Measurements from ENCODE around the gene SNRNP35.
"Not testable (repeated sequence)": the region's sequence is repeated elsewhere in the genome, so short reads cannot be mapped to it uniquely, and the experiment has no call there.

Gene SNRNP35

DNA sequence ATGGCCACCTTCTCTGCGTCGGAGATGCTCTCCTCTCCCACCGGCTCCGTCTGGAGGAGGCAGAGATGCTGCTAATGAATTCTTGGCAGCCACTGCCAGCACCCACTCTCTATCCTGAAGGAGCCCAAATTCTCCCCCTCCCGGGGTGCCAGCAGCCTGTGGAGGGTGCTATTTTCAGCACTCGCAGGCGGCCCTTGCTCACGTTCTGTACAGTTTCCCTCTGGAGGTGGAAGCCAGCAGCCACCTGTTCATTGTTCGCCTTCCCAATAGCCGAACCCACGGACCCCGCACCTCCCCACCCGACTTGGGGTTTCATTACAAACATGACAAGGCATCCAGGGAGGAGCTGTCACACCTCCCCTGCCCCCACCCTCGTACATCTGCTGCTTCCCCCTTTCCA, 27.8 kb downstream of the SNRNP35 start:
- intact Hi-C loops (cut with DNase I): no loop called here
- DNase-seq: peak in 8 of 10 donors; percentile 52 to 94 (median 72)

DNA sequence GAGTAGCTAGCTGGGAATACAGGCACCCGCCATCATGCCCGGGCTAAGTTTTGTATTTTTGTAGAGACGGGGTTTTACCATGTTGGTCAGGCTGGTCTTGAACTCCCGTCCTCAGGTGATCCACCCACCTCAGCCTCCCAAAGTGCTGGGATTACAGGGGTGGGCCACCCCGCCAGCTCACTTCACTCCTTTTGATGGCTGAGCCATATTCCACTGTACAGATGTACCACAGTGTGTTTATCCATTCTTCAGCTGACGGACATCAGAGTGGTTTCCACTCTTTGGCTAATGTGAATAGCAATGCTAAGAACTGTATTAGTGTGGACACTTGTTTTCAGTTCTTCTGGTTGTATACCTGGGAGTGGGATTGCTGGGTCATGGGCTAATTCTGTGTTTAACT, 29.5 kb downstream of the SNRNP35 start:
- peak in 1 of 10 donors; percentile 7 for DNase-seq
- intact Hi-C loops (cut with DNase I): no loop called here

DNA sequence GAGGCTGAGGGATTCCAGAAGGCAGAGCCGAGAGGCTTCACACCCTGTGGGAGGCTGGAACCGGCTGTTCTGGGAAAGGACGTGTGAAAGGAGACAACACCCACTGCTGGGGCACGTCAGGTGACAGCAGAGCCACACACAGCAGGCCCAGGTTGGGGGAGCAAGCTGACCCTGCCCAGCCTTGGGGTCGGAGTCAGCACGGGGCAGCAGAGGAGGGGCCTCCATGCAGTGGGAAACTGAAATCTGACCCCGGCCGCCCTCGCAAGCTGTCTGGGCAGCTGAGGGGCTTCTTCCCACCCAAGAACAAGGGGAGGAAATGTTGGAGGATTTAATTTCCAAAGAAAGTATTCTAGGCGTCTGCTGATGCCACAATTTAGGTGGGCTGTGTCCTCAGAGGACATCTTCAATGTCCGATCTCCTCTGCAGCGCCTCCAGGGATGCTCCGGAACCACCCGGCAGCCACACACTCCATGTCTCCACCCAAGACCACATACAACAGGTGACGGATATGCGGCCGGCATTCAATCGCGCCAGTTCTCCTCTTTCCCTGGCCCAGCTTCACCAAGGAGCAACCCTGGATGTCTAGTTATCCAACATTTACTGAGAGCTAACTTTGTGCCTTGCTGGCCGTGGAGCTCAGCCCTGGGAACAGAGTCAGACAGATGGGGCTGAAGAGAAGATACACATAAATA, 30.7 kb downstream of the SNRNP35 start:
- peak in 1 of 10 donors; percentile 80 for DNase-seq
- intact Hi-C loops (cut with DNase I): no loop called here

DNA sequence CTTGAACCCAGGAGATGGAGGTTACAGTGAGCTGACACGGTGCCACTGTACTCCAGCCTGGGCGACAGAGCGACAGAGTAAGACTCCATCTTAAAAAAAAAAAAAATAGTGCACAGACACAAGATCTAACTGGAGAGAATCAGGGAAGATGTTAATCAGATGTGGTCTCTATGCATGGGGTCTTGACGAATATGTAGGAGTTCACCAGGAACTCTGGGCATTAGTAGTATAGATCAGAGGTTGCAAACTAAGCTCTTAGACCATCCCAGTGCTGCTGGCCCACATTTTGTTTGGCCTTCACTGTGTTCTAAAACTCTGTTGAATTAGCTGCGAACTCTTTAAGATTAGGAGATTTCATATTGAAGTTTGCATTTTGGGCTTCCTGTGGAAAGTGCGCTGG, 31.6 kb downstream of the SNRNP35 start:
- intact Hi-C loops (cut with DNase I): no loop called here

DNA sequence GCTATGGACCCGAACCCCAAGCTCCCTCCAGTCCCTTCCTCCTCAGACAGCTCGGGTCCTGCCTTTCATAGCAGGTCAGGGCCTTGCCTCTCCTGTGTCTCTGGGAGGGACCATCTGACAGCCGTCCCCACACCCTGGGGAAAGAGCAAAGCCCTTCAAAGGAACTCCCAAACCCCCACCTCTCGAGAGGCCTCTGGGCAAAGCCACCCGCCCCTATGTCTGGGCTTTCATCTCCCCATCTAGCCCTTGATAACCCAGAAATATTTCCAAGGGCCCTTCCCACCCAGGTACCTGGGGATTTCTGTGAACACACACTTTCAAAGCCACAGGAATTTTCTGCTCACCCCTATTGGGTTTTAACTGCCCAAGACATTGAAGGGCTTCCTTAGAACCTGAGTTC, 32.1 kb downstream of the SNRNP35 start:
- intact Hi-C loops (cut with DNase I): no loop called here

More for the DNA sequence above, 31.6 kb downstream of the SNRNP35 start:
- no peak for DNase-seq

DNA sequence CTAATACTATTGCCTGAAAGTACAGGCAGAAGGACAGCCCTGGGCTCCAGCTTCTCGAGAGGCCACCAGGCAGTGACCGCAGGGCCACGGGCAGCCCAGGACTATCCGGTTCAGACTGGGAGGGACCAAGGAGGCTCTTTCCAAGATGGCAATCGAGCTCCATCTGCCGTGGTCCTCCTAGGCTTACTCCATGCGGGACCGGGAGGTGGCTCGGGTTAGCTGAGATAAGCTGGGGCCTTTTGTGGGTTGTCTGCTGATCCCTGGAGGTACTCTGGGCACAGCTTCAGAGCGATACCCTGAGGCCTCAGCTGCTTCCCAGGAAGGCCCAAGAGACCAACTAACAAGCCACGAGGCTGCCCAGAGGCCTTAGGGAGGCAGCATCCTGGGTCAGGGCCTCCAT, 33.1 kb downstream of the SNRNP35 start:
- intact Hi-C loops (cut with DNase I): no loop called here
- peak in 1 of 10 donors; percentile 45 for DNase-seq

More for the DNA sequence above, 32.1 kb downstream of the SNRNP35 start:
- DNase-seq: no peak

DNA sequence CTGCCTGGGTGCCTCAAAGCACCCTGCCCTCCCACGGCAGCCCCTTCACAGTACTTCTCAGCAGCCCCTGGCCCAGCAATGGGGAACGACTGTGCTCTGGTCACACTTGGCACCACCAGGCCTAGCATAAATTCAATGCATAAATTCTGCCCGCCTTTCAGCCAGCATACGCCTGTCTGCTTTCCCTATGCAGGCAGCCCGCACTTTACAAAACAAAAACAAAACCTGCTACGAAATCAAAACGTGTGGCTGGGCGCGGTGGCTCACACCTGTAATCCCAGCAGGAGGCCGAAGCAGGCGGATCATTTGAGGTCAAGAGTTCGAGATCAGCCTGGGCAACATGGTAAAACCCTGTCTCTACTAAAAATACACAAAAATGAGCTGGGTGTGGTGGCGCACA, 33.5 kb downstream of the SNRNP35 start:
- intact Hi-C loops (cut with DNase I): no loop called here

DNA sequence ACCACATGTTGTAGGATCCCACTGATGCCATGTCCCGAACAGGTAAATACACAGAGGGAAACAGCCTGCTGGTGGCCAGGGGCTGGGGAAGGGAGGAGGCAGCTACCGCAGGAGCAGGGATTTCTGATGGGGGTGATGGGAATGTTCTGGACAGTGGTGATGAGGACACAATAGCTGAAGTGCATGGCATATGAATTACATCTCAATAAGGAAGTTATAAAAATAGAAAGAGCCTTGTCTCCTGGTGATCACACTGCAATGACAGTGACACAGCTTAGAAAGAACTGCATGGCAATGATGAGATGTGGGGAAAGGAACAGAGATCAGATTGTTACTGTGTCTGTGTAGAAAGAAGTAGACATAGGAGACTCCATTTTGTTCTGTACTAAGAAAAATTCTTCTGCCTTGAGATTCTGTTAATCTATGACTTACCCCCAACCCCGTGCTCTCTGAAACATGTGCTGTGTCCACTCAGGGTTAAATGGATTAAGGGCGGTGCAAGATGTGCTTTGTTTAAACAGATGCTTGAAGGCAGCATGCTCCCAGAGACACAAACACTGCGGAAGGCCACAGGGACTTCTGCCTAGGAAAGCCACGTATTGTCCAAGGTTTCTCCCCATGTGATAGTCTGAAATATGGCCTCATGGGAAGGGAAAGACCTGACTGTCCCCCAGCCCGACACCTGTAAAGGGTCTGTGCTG, 34.5 kb downstream of the SNRNP35 start:
- DNase-seq; intact Hi-C loops (cut with DNase I): not testable (repeated sequence)

More for the DNA sequence above, 33.5 kb downstream of the SNRNP35 start:
- DNase-seq: peak in 1 of 10 donors; percentile 8

DNA sequence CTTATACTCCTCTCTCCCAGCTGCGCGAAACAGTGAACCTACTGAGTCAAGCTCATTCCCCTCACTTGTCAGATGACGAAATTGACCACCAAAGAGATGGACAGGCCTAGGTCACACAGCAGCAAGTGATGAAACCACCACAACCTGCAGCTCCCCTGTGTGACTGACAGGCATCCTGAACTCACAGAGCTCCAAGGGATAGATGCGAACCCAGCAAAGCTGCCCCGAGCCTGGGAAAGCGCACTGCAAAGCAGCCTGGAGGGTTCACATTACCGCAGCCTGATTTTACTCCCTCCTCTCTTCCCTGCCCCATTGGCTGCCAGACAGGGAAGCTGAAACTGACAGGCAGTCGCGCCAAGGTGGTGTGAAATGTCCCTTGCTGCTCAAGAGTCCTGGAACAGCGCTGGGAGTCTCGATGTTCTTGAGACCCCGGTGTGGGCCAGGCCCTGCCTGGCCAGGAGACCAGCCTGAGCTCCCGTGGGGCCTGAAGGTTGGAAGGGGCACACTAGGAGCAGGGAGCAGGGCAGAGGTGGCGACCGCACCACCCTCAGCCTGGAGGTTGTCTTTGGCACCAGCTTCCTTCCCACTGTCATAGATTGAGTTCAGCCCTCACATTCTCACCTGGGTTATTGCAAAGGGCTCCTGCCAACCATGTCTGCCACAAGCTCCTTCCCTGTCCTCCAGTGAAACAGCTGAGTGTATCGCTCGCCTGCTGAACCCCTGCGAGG, 36.3 kb downstream of the SNRNP35 start:
- intact Hi-C loops (cut with DNase I): no loop called here
- no peak for DNase-seq

DNA sequence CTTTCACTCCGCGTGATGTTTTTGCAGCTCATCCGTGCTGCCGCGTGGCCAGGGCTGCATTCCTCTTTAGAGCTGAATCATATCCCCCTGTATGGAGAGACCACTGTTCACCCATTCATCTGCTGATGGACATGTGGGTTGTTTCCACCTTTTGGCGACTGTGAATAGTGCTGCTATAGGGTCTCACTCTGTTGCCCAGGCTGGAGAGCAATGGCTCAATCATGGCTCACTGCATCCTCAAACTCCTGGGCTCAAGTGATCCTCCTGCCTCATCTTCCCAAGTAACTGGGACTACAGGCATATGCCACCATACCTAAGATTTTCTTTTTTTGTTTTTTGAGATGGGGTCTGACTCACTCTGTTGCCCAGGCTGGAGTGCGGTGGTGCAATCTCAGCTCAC, 39.1 kb downstream of the SNRNP35 start:
- intact Hi-C loops (cut with DNase I): no loop called here
- DNase-seq: no peak

DNA sequence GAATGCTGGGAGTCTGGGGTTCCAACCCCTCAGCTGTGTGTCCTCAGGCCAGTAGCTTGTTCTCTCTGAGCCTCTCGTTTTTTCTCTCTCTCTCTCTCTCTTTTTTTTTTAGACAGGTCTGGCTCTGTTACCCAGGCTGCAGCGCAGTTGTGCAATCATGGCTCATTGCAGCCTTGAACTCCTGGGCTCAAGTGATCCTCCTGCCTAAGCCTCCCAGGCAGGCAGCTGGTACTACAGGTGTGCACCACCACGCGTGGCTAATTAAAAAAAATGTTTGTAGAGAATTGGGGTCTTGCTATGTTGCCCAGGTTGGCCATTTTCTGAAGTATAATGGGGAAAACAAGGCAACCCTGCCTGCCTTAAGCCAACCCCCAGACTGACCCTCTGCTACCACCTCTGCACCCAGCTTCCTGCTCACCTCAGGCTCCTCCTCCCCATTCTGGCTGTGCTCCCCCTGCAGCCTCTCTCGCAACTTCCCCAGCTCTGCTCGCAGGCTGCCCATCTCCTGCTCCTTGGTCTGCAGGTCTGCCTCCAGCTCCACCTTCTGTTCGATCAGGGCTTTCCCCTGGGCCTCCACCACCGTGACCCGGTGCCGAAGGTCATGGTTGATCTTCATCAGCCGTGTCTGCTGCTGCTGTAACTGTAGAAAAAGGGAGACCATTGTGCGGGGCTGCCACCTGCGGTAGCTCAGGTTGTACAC, 40.3 kb downstream of the SNRNP35 start:
- DNase-seq: peak in 1 of 10 donors; percentile 53
- intact Hi-C loops (cut with DNase I): no loop called here

DNA sequence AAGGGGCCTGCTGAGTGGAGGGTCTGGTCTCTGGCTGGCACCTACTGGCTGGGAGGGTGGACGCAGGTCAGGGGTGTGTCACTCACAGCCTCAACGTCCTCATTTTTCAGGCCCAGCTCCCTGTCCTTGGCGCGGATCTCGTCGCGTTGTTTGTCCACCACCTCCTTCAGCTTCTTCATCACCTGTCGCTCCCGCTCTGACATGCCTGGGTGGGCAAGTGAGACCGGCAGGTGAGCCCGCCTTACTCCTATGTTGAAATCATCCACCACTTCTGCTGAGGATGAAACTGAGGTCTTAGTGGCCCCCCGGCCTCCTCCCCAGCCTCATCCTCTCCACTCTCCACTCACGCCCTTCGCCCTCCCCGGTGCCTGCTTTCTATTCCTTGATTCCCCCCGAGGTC, 41.4 kb downstream of the SNRNP35 start:
- intact Hi-C loops (cut with DNase I): no loop called here
- peak in 1 of 10 donors; percentile 66 for DNase-seq

DNA sequence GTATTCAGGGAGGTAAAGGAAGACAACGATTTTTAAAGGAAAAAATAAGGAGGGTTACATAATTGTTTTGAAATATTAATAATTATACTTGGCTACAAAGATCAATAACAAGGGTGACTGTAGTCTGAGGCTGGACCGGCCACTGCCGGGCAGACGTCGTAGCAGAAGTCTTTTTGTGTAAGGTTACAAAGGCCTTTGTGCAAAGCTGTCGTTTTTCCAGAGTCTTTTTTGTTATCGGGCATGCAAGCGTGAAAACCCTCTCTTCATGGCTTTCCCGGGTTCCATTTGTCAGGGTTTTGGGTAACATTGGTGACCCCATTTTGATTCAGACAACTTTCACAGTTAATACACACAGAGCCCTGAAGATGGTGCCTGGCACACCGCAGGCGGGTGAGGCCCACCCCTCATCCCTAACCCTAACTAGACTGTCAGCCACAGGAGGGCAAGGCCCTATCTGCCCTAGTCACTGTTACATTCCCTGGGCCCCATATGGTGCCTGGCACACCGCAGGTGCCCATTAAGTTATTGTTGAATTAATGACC, 44.3 kb downstream of the SNRNP35 start:
- peak in 3 of 10 donors; percentile 51 to 87 (median 81) for DNase-seq
- intact Hi-C loops (cut with DNase I): no loop called here

DNA sequence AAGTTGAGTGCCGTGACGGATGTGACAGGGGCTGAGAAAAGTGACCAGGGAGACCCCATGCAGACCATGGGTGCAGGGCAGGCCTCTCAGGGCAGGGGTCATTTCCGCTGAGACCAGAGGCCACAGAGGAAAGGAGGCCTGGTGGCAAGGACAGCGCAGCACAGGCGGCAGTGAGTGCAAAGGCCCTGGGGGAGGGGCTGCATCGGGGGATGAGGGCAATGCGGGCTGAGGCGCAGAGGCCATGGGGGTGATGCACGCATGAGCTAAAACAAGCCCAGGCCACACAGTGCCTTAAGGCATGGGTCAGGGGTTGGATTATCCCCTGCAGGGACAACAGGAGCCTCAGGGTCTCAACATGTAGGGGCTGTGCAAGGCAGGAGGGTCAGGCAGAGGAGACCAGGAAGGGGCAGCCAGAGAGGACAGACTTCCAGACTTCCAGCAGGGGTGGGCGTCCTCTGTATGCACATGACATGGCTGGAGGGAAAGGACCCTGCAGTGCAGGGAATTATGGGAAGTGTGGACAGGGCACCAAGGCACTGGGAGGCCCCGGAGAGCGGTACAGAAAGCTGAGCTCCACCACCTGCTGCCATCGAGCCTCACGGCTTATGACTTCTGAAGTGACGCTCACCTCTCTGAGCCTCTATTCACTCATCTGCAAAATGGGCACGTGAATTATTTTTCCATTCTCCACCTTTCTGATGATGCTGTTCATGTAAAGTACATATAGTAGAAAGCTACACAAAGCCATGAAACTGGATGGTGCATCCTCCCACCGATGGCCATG, 48.3 kb downstream of the SNRNP35 start:
- intact Hi-C loops (cut with DNase I): no loop called here
- no peak for DNase-seq

DNA sequence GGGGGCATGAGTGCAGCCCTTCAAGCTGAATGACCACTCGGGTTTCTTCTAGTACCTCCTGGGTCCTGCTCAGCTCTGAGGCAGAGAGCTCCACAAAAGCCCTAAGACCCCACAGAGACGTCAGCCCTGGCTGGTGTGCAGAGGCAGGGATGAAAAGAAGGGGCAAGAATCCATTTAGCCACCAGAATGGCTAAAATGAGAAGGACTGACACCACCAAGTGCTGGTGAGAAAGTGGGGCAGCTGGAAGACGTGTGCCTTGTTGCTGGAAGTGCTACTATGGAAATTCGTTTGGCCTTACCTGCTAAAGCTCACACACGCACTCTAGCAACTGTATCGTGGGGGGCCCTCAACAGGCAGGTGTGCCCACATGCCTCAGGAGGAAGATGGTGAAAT, 48.9 kb downstream of the SNRNP35 start:
- DNase-seq: no peak
- intact Hi-C loops (cut with DNase I): no loop called here

DNA sequence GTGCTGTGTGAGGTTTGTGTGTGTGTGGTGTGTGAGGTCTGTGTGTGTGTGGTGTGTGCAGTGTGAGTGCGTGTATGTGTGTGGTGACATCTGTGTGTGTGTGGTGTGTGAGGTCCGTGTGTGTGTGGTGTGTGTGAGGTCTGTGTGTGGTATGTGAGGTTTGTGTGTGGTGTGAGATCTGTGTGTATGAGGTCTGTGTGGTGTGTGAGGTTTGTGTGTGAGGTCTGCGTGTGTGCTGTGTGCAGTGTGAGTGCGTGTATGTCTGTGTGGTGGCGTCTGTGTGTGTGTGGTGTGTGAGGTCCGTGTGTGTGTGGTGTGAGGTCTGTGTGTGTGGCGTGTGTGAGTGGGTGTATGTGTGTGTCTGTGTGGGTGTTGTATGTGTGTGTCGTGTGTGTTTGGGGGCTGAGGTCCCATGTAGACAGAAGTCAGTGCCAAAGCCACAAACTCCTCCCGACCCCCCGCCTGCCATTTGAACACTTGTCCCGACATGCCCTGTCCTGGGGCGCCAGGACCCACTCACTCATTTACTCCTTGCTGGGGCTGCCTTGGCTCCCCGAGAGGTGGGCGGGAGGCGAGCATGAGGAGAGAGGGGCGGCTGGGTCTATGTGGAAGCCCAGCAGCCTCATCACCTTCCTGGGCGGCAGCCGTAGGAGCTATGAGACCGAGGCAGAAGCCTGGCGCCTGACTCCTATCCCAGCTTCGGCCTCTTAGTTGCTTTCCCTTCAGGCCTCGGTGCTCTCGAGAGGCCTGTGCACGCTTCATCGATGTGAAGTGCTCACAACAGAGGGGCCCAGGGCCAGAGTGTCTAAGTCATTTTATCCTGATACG, 55.1 kb downstream of the SNRNP35 start:
- DNase-seq: no peak
- intact Hi-C loops (cut with DNase I): no loop called here

DNA sequence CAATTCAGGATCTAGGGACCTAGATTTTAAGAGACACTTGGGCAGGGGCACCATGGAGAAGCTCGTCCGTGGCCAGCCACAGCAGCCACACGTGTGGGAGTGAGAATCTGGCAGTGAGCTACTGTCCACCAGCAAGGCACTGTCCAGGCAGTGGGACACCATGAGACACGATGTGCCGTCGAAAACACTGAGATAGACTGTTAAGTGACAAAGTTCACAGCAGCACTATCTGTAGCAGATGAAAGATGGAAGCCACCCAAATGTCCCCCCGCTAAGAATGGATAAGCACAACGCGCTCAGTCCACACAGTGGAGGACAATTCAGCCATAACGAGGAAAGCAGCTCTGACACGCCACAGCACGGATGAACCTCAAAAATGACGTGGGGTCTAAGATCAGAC, 55.9 kb downstream of the SNRNP35 start:
- intact Hi-C loops (cut with DNase I): no loop called here
- DNase-seq: peak in 1 of 10 donors; percentile 41

DNA sequence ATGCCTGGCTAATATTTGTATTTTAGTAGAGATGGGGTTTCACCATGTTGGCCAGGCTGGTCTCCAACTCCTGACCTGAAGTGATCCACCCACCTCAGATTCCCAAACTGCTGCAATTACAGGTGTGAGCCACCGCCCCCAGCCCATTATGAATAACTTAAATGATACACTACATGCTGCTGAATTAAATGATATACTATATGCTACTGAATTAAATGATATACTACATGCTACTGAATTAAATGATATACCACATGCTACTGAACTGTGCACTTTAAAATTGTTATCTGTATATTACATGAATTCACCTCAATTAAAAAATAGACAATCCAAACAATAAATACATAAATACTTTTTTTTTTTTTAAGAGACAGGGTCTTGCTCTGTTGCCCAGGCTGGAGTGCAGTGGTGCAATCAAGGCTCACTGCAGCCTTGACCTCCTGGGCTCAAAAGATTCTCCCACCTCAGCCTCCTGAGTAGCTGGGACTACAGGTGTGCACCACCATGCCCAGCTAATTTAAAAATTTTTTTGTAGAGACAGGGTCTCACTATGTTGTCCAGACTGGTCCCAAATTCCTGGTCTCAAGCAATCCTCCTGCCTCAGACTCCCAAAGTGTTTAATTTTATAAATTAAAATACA, 56.8 kb downstream of the SNRNP35 start:
- DNase-seq; intact Hi-C loops (cut with DNase I): not testable (repeated sequence)

Data from posterior cingulate gyrus (tissue), 11 donors.